AG04450 (cell line): ENCODE results near the gene GPRIN3. TPM values are rescaled to one million over a fixed set of nuclear protein-coding genes. Genes with fewer than 3 reads are reported as not detected.

Experiments
- CTCF ChIA-PET: fragments of 300-600, 350-600 bp; formaldehyde crosslinking; extraction: SDS; loops from one replicate; lab custom pipeline; 2022; ENCODE audit warnings: antibody characterized with exemption, inconsistent platforms; lab: Charles Lee
- POLR2A ChIA-PET: fragments of 350-600 bp; formaldehyde crosslinking; extraction: SDS; loops from one replicate; lab custom pipeline; 2021; ENCODE audit warnings: antibody characterized with exemption, inconsistent platforms; lab: Yijun Ruan, JAX
- DNase-seq: peaks from one replicate; pipeline ENCODE4 v3.0.0-alpha.2; 2011; ENCODE audit warnings: low read depth, low spot score
- H3K27ac ChIP-seq: one replicate; pipeline ENCODE4 v1.5.1; 2012; ENCODE audit warnings: low read depth, low read length, control low read depth
- H3K27me3 ChIP-seq: one replicate; pipeline ENCODE4 v1.6.0; 2012; ENCODE audit warnings: low read length; ENCODE audit not compliant: control insufficient read depth, insufficient read depth
- H3K4me3 ChIP-seq: 2 replicates; pipeline ENCODE4 v1.5.1; 2011; ENCODE audit warnings: mild to moderate bottlenecking, low read depth, low read length, control low read depth
- H3K9me3 ChIP-seq: 2 replicates; pipeline ENCODE4 v1.5.1; 2012; ENCODE audit warnings: low read length; ENCODE audit not compliant: control insufficient read depth, insufficient read depth
- polyA plus RNA-seq: library from polyadenylated mRNA; depleted of rRNA; stranded (reverse); fragments of >200 nt; gene quantifications from 2 replicates; pipeline ENCODE4 v1.2.3, GENCODE V29; 2011
- TF ChIP-seq, protein P1 (sequence below): IDR thresholded peaks from 2 replicates; pipeline ENCODE4 v1.5.1; 2011; ENCODE audit warnings: low read depth, low read length, control low read depth, inconsistent platforms

GPRIN3 gene
- polyA plus RNA-seq, 1 experiment = 0.01 TPM

DNA sequence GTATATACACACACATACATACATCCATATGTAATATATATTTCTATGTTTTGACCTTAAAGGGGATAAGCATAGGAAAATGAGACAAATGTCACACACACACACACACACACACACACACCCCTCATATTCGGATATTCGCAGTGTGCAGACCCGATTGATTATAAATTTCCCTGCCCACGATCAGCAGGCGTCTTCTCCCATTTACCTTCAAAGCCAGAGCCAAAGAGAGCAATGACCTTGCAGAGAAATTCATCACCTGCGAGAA is 488 bp downstream of the GPRIN3 start:
- Histone ChIP-seq H3K27me3 (peaks cover 13% of the 10 kb centered on the region), H3K9me3 (no peaks in the 10 kb centered on the region; the same call in 1 of the 2 replicates), H3K4me3 (peak overlapping the region; percentile 57), H3K27ac (no peak overlapping the region)
- ChIA-PET POLR2A (no interaction called here), CTCF (no interaction called here)
- TF ChIP-seq, protein P1, sequence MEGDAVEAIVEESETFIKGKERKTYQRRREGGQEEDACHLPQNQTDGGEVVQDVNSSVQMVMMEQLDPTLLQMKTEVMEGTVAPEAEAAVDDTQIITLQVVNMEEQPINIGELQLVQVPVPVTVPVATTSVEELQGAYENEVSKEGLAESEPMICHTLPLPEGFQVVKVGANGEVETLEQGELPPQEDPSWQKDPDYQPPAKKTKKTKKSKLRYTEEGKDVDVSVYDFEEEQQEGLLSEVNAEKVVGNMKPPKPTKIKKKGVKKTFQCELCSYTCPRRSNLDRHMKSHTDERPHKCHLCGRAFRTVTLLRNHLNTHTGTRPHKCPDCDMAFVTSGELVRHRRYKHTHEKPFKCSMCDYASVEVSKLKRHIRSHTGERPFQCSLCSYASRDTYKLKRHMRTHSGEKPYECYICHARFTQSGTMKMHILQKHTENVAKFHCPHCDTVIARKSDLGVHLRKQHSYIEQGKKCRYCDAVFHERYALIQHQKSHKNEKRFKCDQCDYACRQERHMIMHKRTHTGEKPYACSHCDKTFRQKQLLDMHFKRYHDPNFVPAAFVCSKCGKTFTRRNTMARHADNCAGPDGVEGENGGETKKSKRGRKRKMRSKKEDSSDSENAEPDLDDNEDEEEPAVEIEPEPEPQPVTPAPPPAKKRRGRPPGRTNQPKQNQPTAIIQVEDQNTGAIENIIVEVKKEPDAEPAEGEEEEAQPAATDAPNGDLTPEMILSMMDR = no peak
- DNase-seq = no peak

DNA sequence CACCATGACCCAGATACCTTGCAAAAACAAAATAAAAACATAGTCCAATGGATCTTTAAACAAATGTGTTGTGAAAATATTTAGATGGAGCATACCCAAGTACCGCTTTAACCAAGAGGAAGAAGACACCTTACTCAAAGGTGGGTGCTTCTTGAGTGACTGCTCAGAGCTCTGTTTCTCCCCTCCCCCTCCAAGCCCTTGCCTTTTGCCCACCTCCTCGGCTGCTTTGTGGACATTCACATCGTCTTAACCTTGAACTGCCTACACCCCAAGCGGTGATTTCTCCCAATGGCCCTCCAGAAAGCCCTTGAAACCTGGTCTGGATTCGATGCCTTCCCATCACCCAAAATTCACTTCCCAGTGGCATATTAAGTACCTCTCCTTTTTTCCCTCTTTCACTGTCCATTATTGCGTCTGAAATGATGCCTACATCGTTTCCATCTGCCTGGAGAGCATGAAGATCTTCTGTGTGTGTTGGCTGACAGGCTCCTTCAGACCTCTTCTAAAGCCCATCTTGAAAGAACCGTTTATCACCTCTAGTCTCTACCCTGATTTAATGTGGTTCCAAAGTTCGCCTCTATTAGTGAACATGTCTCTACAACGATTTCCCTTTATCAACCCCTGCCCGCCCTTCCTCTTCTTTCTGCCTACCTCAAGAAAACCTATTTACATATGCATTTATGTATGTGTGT is 968 bp downstream of the GPRIN3 start:
- POLR2A ChIA-PET = no interaction called here
- H3K4me3 ChIP-seq = no peak overlapping the region
- TF ChIP-seq, protein P1 = no peak
- H3K9me3 ChIP-seq = no peaks in the 10 kb centered on the region; the same call in 1 of the 2 replicates
- peaks cover 13% of the 10 kb centered on the region for H3K27me3 ChIP-seq
- no peak overlapping the region for H3K27ac ChIP-seq
- no peak for DNase-seq
- CTCF ChIA-PET = no interaction called here

DNA sequence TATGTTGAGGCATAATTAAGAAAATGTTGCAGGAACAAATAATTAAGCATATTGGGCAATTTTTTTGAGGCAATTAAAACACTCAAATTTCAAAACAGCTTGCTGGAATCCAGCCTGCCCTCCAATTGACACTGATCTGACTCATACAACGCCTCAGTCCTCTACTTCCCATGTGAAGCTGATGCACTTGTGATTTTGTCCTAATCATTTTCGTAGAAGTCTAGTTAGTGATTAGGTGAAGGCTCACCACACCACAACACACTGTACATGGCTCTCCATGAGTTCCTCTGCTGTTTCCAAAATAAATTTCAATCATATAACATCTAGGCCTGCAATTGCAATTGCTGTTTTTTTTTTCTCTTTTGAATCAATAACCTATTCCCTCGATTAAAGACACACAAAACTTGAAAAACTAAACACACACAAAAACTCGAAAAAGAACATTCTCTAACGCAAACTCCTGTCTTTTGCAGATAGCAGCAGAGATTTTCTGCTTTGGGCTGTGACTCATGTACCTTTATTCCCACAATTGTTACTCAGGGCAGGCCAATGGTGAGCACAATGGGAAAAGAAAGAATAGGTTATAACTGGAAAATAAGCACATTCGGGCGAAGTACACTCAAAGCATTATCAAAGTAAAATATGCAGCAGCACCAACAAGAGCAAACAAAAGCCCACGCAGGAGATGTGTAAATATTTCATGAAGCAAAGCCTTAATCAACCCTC is 1.7 kb downstream of the GPRIN3 start:
- TF ChIP-seq, protein P1 = no peak
- POLR2A ChIA-PET = no interaction called here
- Histone ChIP-seq H3K9me3 (no peaks in the 10 kb centered on the region; the same call in 1 of the 2 replicates), H3K27ac (no peak overlapping the region), H3K27me3 (peaks cover 13% of the 10 kb centered on the region), H3K4me3 (no peak overlapping the region)
- DNase-seq = no peak
- CTCF ChIA-PET = no interaction called here

DNA sequence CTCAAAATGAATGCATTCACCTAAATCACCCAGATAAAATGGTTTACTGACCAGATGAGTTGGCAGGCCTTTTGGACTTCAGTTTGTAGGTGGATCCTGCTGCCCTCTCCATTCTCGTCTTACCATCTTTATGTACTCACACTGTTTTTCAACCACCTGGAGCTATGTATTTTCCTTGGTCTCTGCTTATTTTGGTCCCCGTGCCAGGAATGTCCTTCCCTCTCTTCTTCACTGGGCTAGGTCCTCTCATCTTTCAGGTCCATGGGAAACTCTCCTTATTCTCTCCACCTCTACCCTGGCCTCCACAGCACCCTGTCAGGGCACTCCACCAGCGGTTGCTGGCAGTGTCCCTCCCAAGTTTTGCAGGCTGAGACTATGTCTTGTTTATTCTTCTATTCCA is 2.6 kb downstream of the GPRIN3 start:
- POLR2A ChIA-PET = no interaction called here
- CTCF ChIA-PET = no interaction called here
- H3K9me3 ChIP-seq = no peaks in the 10 kb centered on the region; the same call in 1 of the 2 replicates
- DNase-seq = no peak
- TF ChIP-seq, protein P1 = no peak
- peaks cover 13% of the 10 kb centered on the region for H3K27me3 ChIP-seq
- no peak overlapping the region for H3K27ac ChIP-seq
- no peak overlapping the region for H3K4me3 ChIP-seq

DNA sequence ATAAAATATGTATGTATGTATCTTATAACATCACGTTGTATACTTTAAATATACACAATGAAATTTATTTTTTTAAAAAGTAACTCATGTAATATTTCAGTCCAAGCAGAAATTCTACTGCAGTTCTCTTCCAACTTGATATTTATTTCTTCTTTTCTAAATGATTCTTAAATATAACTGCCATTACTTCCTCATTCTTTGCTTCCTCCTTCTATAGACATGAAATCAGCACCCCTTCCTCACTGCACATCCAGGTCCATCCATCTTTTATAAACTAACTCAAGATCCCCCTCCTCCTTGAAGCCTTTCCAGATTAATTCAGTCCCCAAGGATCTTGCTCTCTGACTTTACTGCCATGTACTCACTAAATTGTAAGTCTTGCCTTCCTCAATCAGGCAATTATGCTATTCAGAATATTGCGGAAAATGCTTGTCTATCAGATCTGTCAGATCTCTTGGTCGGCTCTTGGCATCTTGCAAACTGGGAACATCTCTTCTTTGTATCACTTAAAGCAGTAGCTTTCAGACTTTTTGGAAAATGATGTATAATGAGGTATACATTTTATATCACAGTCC is 3.7 kb downstream of the GPRIN3 start:
- Histone ChIP-seq H3K27ac (no peak overlapping the region), H3K4me3 (no peak overlapping the region), H3K9me3 (no peaks in the 10 kb centered on the region; the same call in 1 of the 2 replicates), H3K27me3 (peaks cover 13% of the 10 kb centered on the region)
- ChIA-PET CTCF (no interaction called here), POLR2A (no interaction called here)
- TF ChIP-seq, protein P1 = no peak
- no peak for DNase-seq
